Measurements from ENCODE around the gene IL6R. TPM values are rescaled to one million over a fixed set of nuclear protein-coding genes. Genes with fewer than 3 reads are reported as not detected.

The IL6R gene
- total and polyA plus RNA-seq, 3 experiments from 2014 or later = 2.8 to 12.8 (median 3.8) TPM

- Histone ChIP-seq H3K27me3 (ENCODE audit: insufficient read depth, low read length, poor library complexity, severe bottlenecking) (no peaks in the 10 kb centered on the region), H3K4me1 (ENCODE audit: insufficient read depth, low read length) (peaks cover 68% of the 10 kb centered on the region), H3K36me3 (ENCODE audit: insufficient read depth, low read length) (peaks cover 4% of the 10 kb centered on the region), H3K9me3 (ENCODE audit: low read length) (no peaks in the 10 kb centered on the region), H3K4me3 (ENCODE audit: low read length) (peak overlapping the region; percentile 8), H3K27ac (ENCODE audit: low read depth, low read length) (no peak overlapping the region)
- H3K36me3 Mint-ChIP-seq = peaks cover 0 to 18% (median 18%) of the 10 kb centered on the region in 3 donors
- POLR2A ChIA-PET = interaction anchor here (0.6 kb wide), 2 partner anchors 33 to 116 kb away, joined by 3 read pairs; partner anchors contain the start of gene UBE2Q1
- peaks cover 29 to 64% (median 36%) of the 10 kb centered on the region in 3 donors for H3K4me1 Mint-ChIP-seq
- no peak for DNase-seq
- no peaks in the 10 kb centered on the region for H3K9me3 Mint-ChIP-seq
- peak overlapping the region in 1 of 7 donors; percentile 42 for H3K4me3 Mint-ChIP-seq
- CTCF ChIA-PET = no interaction called here
- H3K27ac Mint-ChIP-seq = peak overlapping the region in 4 of 8 donors; percentile 47 to 88 (median 61)
- H3K27me3 Mint-ChIP-seq = peaks cover 0 to 1% of the 10 kb centered on the region in 2 donors
These were observed 37.0 kb downstream of the IL6R start for GRCh38 chr1:154442006-154442740.

DNA sequence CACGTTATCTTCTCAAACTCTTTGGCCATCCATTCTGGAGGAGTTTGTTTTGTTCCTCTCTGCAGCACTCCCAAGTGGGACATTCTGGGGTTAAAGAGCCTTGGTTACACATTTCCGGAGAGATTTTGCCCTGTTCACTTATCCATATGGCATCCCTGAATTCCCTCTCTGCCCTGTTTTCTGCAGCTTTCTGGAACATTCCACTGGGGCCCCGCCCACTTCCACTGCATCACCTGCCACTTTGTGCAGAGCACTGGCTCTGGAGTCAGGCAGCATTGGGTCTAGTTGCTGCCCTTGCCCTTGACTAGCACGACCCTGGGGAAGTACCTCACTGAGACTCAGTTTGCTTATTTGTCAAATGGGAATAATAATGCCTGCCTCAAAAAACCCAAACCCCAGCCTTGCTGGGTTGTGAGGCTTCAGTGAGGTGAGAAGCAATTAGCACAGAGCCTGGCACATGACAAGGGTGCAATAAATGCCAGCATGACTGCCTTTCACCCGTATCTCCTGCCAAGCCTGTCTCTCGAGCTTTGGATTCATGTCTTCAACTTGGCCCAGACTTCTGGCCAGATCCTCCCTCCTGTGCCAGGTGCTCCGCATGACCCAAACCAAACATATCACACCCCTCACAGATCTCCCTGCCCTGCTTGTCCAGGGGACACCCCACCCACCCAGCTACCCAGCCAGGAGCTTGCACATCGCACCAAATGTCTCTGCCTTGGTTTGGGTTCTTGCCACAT, 38.3 kb downstream of the IL6R start:
- no peaks in the 10 kb centered on the region for H3K9me3 Mint-ChIP-seq
- Histone ChIP-seq H3K36me3 (ENCODE audit: insufficient read depth, low read length) (peaks cover 4% of the 10 kb centered on the region), H3K4me1 (ENCODE audit: insufficient read depth, low read length) (peaks cover 68% of the 10 kb centered on the region), H3K27ac (ENCODE audit: low read depth, low read length) (no peak overlapping the region), H3K4me3 (ENCODE audit: low read length) (no peak overlapping the region), H3K9me3 (ENCODE audit: low read length) (no peaks in the 10 kb centered on the region), H3K27me3 (ENCODE audit: insufficient read depth, low read length, poor library complexity, severe bottlenecking) (no peaks in the 10 kb centered on the region)
- H3K4me3 Mint-ChIP-seq = no peak overlapping the region
- CTCF ChIA-PET = no interaction called here
- H3K27ac Mint-ChIP-seq = no peak overlapping the region
- H3K4me1 Mint-ChIP-seq = peaks cover 29 to 59% (median 36%) of the 10 kb centered on the region in 3 donors
- peaks cover 0 to 1% of the 10 kb centered on the region in 2 donors for H3K27me3 Mint-ChIP-seq
- POLR2A ChIA-PET = no interaction called here
- DNase-seq = no peak
- peaks cover 0 to 20% (median 16%) of the 10 kb centered on the region in 3 donors for H3K36me3 Mint-ChIP-seq

GRCh38 chr1:154445040-154445472, 39.9 kb downstream of the IL6R start:
- no peaks in the 10 kb centered on the region for H3K27me3 ChIP-seq (ENCODE audit: insufficient read depth, low read length, poor library complexity, severe bottlenecking)
- no peak overlapping the region for H3K4me3 ChIP-seq (ENCODE audit: low read length)
- ChIA-PET CTCF (no interaction called here), POLR2A (no interaction called here)
- H3K27me3 Mint-ChIP-seq = peaks cover 0 to 1% of the 10 kb centered on the region in 2 donors
- no peak for DNase-seq
- peak overlapping the region in 6 of 8 donors; percentile 8 to 73 (median 53) for H3K27ac Mint-ChIP-seq
- peaks cover 20 to 45% (median 28%) of the 10 kb centered on the region in 3 donors for H3K4me1 Mint-ChIP-seq
- H3K27ac ChIP-seq (ENCODE audit: low read depth, low read length) = no peak overlapping the region
- peaks cover 56% of the 10 kb centered on the region for H3K4me1 ChIP-seq (ENCODE audit: insufficient read depth, low read length)
- peaks cover 10% of the 10 kb centered on the region for H3K36me3 ChIP-seq (ENCODE audit: insufficient read depth, low read length)
- no peaks in the 10 kb centered on the region for H3K9me3 Mint-ChIP-seq
- peaks cover 0 to 26% (median 15%) of the 10 kb centered on the region in 3 donors for H3K36me3 Mint-ChIP-seq
- H3K9me3 ChIP-seq (ENCODE audit: low read length) = no peaks in the 10 kb centered on the region
- H3K4me3 Mint-ChIP-seq = peak overlapping the region in 5 of 7 donors; percentile 11 to 54 (median 20)

GRCh38 chr1:154446292-154446691, 41.1 kb downstream of the IL6R start:
- Mint-ChIP-seq H3K4me3 (peak overlapping the region in 1 of 7 donors; percentile 18), H3K9me3 (no peaks in the 10 kb centered on the region), H3K4me1 (peaks cover 16 to 35% (median 28%) of the 10 kb centered on the region in 3 donors), H3K36me3 (peaks cover 0 to 26% (median 13%) of the 10 kb centered on the region in 3 donors), H3K27ac (peak overlapping the region in 2 of 8 donors; percentile 51 to 66), H3K27me3 (peaks cover 0 to 1% of the 10 kb centered on the region in 2 donors)
- no peaks in the 10 kb centered on the region for H3K9me3 ChIP-seq (ENCODE audit: low read length)
- H3K4me3 ChIP-seq (ENCODE audit: low read length) = no peak overlapping the region
- DNase-seq = no peak
- no peak overlapping the region for H3K27ac ChIP-seq (ENCODE audit: low read depth, low read length)
- POLR2A ChIA-PET = no interaction called here
- H3K4me1 ChIP-seq (ENCODE audit: insufficient read depth, low read length) = peaks cover 43% of the 10 kb centered on the region
- CTCF ChIA-PET = no interaction called here
- H3K27me3 ChIP-seq (ENCODE audit: insufficient read depth, low read length, poor library complexity, severe bottlenecking) = no peaks in the 10 kb centered on the region
- peaks cover 10% of the 10 kb centered on the region for H3K36me3 ChIP-seq (ENCODE audit: insufficient read depth, low read length)

DNA sequence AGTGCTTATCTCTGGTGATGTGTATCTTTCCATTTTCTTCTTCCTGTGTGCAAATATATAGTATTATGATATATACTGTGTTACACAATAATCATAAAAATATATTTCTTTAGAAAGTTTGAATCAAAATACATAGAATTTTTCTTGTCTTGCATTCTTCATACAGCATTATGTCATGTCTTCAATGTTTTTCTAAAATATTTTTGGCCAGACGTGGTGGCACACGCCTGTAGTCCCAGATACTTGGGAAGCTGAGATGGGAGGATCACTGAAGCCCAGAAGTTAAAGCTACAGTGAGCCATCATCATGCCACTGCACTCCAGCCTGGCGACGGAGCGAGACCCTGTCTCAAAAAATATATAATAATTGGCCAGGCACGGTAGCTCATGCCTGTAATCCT, 41.6 kb downstream of the IL6R start:
- Mint-ChIP-seq H3K4me1 (peaks cover 16 to 30% (median 27%) of the 10 kb centered on the region in 3 donors), H3K27ac (no peak overlapping the region), H3K4me3 (no peak overlapping the region), H3K27me3 (peaks cover 0 to 1% of the 10 kb centered on the region in 2 donors), H3K9me3 (no peaks in the 10 kb centered on the region), H3K36me3 (peaks cover 0 to 28% (median 11%) of the 10 kb centered on the region in 3 donors)
- no peak for DNase-seq
- H3K27me3 ChIP-seq (ENCODE audit: insufficient read depth, low read length, poor library complexity, severe bottlenecking) = no peaks in the 10 kb centered on the region
- CTCF ChIA-PET = no interaction called here
- no peaks in the 10 kb centered on the region for H3K9me3 ChIP-seq (ENCODE audit: low read length)
- H3K27ac ChIP-seq (ENCODE audit: low read depth, low read length) = no peak overlapping the region
- H3K4me3 ChIP-seq (ENCODE audit: low read length) = no peak overlapping the region
- peaks cover 38% of the 10 kb centered on the region for H3K4me1 ChIP-seq (ENCODE audit: insufficient read depth, low read length)
- POLR2A ChIA-PET = no interaction called here
- H3K36me3 ChIP-seq (ENCODE audit: insufficient read depth, low read length) = peaks cover 10% of the 10 kb centered on the region

- DNase-seq = no peak
- peaks cover 10% of the 10 kb centered on the region for H3K36me3 ChIP-seq (ENCODE audit: insufficient read depth, low read length)
- peaks cover 0 to 4% of the 10 kb centered on the region in 2 donors for H3K27me3 Mint-ChIP-seq
- H3K9me3 Mint-ChIP-seq = no peaks in the 10 kb centered on the region
- ChIA-PET POLR2A (interaction anchor here (0.5 kb wide), 1 partner anchor 642 kb away, joined by 4 read pairs; no protein-coding TSS in a partner anchor), CTCF (no interaction called here)
- no peak overlapping the region for H3K27ac Mint-ChIP-seq
- peaks cover 10 to 24% (median 21%) of the 10 kb centered on the region in 3 donors for H3K4me1 Mint-ChIP-seq
- peaks cover 0 to 33% (median 13%) of the 10 kb centered on the region in 3 donors for H3K36me3 Mint-ChIP-seq
- no peak overlapping the region for H3K4me3 Mint-ChIP-seq
- H3K27ac ChIP-seq (ENCODE audit: low read depth, low read length) = no peak overlapping the region
- no peak overlapping the region for H3K4me3 ChIP-seq (ENCODE audit: low read length)
- peaks cover 26% of the 10 kb centered on the region for H3K4me1 ChIP-seq (ENCODE audit: insufficient read depth, low read length)
- no peaks in the 10 kb centered on the region for H3K9me3 ChIP-seq (ENCODE audit: low read length)
- no peaks in the 10 kb centered on the region for H3K27me3 ChIP-seq (ENCODE audit: insufficient read depth, low read length, poor library complexity, severe bottlenecking)
These were observed 43.2 kb downstream of the IL6R start for GRCh38 chr1:154448331-154448811.

DNA sequence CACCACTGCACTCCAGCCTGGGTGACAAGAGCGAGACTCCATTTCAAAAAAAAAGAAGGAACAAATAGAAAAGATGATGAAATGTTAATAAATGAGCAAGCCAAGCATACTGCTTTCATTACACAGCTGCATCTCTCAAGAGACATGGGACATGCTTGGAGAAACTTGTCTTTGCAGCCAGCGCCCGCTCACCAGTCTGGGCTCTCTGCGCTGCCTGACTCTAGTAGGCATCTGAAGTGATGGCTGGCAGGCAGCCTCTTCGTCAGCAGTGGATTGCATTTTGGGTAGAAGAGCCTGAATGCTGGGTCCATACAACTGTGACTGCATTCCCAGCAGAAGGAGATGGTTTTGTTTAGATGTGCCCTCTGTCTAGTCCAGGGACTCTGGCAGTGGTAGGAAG, 48.0 kb downstream of the IL6R start:
- Mint-ChIP-seq H3K4me3 (no peak overlapping the region), H3K36me3 (peaks cover 0 to 45% (median 16%) of the 10 kb centered on the region in 3 donors), H3K27ac (no peak overlapping the region), H3K27me3 (peaks cover 0 to 4% of the 10 kb centered on the region in 2 donors), H3K4me1 (peaks cover 3 to 11% (median 10%) of the 10 kb centered on the region in 3 donors), H3K9me3 (no peaks in the 10 kb centered on the region)
- Histone ChIP-seq H3K4me1 (ENCODE audit: insufficient read depth, low read length) (peaks cover 4% of the 10 kb centered on the region), H3K27ac (ENCODE audit: low read depth, low read length) (no peak overlapping the region), H3K9me3 (ENCODE audit: low read length) (no peaks in the 10 kb centered on the region), H3K36me3 (ENCODE audit: insufficient read depth, low read length) (peaks cover 6% of the 10 kb centered on the region), H3K27me3 (ENCODE audit: insufficient read depth, low read length, poor library complexity, severe bottlenecking) (no peaks in the 10 kb centered on the region), H3K4me3 (ENCODE audit: low read length) (no peak overlapping the region)
- DNase-seq = no peak
- POLR2A ChIA-PET = no interaction called here
- CTCF ChIA-PET = no interaction called here

All from CD8-positive, alpha-beta memory T cell (primary cell).